Adrenal gland (tissue), 5 donors: ENCODE measurements around the gene NR4A1.

Source experiments
- POLR2A ChIP-seq, 2 donors: fragments of 450-650 bp; IDR thresholded peaks; one replicate each; pipeline ENCODE4 v1.6.1; 2017; ENCODE audit warnings: antibody characterized with exemption in 2 of 2, mild to moderate bottlenecking in 2 of 2, moderate library complexity in 1 of 2
- TF ChIP-seq, protein P1 (sequence below), 6 experiments: fragments of 450-650 bp in 4 of 6; fragments of 200-600 bp in 2 of 6; sonication (generic) in 1 of 6; IDR thresholded peaks; 1 replicate in 5 of 6; 2 replicates in 1 of 6; pipeline versions ENCODE4 v1.5.1 to v1.8.0; 2016 to 2021; ENCODE audit warnings: antibody characterized with exemption in 6 of 6, mild to moderate bottlenecking in 2 of 6, moderate library complexity in 1 of 6
- donor health status: DM: no; HTN: no; CAD: no.

DNA sequence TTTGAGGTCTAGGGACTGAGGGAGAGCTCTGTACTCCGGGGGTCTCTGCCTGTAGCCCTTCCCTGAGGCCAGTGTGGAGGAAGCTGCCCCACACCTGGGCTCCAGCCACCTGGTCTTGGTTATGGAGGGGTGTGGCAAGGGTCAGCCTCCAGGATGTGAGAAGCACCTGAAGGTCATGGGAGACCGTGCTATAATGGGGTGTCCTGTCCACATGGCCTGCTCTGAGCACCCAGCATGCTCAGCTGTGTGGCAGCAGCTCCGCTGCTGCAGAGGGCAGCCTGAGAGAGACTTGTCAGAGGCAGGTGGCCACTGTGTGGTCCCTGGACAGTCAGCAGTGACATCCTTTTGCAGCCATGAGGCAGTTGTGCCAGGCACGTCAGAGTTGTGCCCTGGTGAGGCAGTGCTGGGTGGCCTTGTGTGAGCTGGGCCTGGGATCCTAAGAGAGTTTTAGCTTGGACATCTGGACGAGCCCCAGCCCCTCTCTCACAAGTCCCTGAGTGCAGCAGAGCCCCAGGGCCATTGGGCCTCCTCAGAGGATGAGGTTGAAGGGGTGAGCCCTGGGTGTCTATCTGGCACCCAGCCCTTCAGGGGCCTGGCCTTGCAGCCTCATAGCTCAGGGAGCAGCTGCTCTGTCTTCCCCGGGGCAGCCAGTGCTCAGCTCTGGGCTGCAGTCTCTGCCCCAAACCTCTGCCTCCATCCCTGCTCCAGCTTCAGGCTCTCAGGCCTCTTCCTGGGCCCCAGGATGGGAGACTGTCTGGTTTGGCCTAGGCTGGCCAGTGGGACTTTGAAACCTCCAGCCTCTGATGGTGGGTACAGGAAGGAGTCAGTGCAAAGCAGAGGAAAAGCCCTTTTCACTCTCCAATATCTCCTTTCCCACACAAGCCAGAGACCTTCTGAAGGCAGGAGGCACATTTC lies 11.2 kb downstream of the NR4A1 start:
- TF ChIP-seq, protein P1, sequence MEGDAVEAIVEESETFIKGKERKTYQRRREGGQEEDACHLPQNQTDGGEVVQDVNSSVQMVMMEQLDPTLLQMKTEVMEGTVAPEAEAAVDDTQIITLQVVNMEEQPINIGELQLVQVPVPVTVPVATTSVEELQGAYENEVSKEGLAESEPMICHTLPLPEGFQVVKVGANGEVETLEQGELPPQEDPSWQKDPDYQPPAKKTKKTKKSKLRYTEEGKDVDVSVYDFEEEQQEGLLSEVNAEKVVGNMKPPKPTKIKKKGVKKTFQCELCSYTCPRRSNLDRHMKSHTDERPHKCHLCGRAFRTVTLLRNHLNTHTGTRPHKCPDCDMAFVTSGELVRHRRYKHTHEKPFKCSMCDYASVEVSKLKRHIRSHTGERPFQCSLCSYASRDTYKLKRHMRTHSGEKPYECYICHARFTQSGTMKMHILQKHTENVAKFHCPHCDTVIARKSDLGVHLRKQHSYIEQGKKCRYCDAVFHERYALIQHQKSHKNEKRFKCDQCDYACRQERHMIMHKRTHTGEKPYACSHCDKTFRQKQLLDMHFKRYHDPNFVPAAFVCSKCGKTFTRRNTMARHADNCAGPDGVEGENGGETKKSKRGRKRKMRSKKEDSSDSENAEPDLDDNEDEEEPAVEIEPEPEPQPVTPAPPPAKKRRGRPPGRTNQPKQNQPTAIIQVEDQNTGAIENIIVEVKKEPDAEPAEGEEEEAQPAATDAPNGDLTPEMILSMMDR (IDR thresholded peaks at IDR 0.05), result no peak
- no peak for TF ChIP-seq POLR2A (IDR thresholded peaks at IDR 0.05)
